Thyroid gland (tissue), 4 donors: Measurements from ENCODE around the gene GNE.

Source experiments
- CTCF ChIP-seq, 6 experiments: fragments of 200-600 bp in 3 of 6; fragments of 450-650 bp in 3 of 6; sonication (generic) in 3 of 6; IDR thresholded peaks; one replicate each; pipeline ENCODE4 v1.5.1; 2016 to 2019; ENCODE audit warnings: antibody characterized with exemption in 6 of 6, mild to moderate bottlenecking in 2 of 6, inconsistent platforms in 1 of 6, moderate library complexity in 1 of 6
- POLR2A ChIP-seq, 2 donors: fragments of 450-650 bp; IDR thresholded peaks; one replicate each; pipeline ENCODE4 v1.6.1; 2017; ENCODE audit warnings: antibody characterized with exemption in 2 of 2, mild to moderate bottlenecking in 2 of 2, moderate library complexity in 1 of 2

GRCh38 chr9:36264896-36265295 is 6.6 kb upstream of the GNE start:
- TF ChIP-seq CTCF (IDR thresholded peaks at IDR 0.05) (no peak), POLR2A (IDR thresholded peaks at IDR 0.05) (no peak)
